ENCODE measurements around the gene CCL14. TPM values are rescaled to one million over a fixed set of nuclear protein-coding genes. Genes with fewer than 3 reads are reported as not detected.

The CCL14 gene
- total and polyA plus RNA-seq, 2 of the 13 experiments (the other 11 are each of a cell fraction or from before 2014, with no cell fraction given), result 1.1 to 1.7 TPM

- TF ChIP-seq TFDP2 (CRISPR knock-in tag; IDR thresholded peaks at IDR 0.05), result peak; percentile 3; the same call in 1 of the 2 replicates
- peak; percentile 47; the same call in 1 of the 2 replicates for TF ChIP-seq NFIC (IDR thresholded peaks at IDR 0.05; ENCODE audit: low read length)
- 0 out of 2 replicates have a peak, but pooled peaks have one; percentile 66 for TF ChIP-seq ZFP90 (CRISPR knock-in tag; IDR thresholded peaks at IDR 0.05; ENCODE audit: borderline replicate concordance)
- peak; percentile 65; the same call in 1 of the 2 replicates for TF ChIP-seq EHMT2 (IDR thresholded peaks at IDR 0.05; ENCODE audit: borderline replicate concordance, low read depth, low read length)
- TF ChIP-seq PREB (CRISPR knock-in tag; IDR thresholded peaks at IDR 0.05), result no peak
- TF ChIP-seq MAFF (IDR thresholded peaks at IDR 0.05; ENCODE audit: low read depth, low read length), result no peak
- TF ChIP-seq BCL3 (CRISPR knock-in tag; IDR thresholded peaks at IDR 0.05), result no peak
- TF ChIP-seq KAT2B (IDR thresholded peaks at IDR 0.05; ENCODE audit: borderline replicate concordance, low read depth, low read length), result no peak
- TF ChIP-seq RBM22 (optimal IDR thresholded peaks at IDR 0.05; ENCODE audit: low read length), result peak; percentile 22
- TF ChIP-seq SP5 (CRISPR knock-in tag; IDR thresholded peaks at IDR 0.05; ENCODE audit: borderline replicate concordance, low read depth), result no peak
- TF ChIP-seq ZNF841 (CRISPR knock-in tag; IDR thresholded peaks at IDR 0.05; ENCODE audit: borderline replicate concordance), result no peak
- no peak; the same call in 1 of the 2 replicates for TF ChIP-seq AHDC1 (CRISPR knock-in tag; IDR thresholded peaks at IDR 0.05; ENCODE audit: borderline replicate concordance)
- no peak for TF ChIP-seq ATF1 (CRISPR knock-in tag; IDR thresholded peaks at IDR 0.05)
- TF ChIP-seq HBP1 (CRISPR knock-in tag; IDR thresholded peaks at IDR 0.05; ENCODE audit: low read depth), result no peak
- TF ChIP-seq SIN3B (IDR thresholded peaks at IDR 0.05; ENCODE audit: low read length), result no peak
- no peak for TF ChIP-seq ONECUT2 (CRISPR knock-in tag; IDR thresholded peaks at IDR 0.05)
- TF ChIP-seq KLF13 (CRISPR knock-in tag; IDR thresholded peaks at IDR 0.05), result no peak
These were observed 14.7 kb upstream of the CCL14 start, which contains the start of gene CCL15 (continued) for GRCh38 chr17:36001110-36001771.
